AG08395 (cell line): Measurements from ENCODE around the gene RPL27A.

Experiments used
- DNase-seq: peaks from one replicate; pipeline ENCODE4 v3.0.0; 2012; ENCODE audit warnings: mixed read lengths, low spot score

Gene RPL27A

DNA sequence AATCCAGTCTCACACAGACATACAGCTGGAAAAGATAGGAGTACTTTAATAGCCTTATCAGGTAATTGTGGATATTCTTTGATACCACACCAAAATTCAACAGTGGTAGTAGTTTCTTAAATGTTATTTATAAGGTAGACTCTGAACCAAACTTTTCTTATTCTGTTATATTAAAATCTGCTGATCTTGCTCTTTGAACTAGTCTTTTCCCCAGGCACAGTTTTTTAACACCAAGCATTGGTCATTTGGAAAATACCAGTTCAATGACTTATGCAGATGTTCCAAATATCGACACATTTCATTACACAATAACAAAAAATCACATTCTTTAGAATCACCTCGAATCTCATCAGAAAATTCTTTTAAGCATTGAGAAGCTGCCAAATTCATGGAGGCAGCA, 7.7 kb upstream of the RPL27A start:
- DNase-seq: no peak

GRCh38 chr11:8676458-8676857, 6.1 kb upstream of the RPL27A start:
- no peak for DNase-seq

DNA sequence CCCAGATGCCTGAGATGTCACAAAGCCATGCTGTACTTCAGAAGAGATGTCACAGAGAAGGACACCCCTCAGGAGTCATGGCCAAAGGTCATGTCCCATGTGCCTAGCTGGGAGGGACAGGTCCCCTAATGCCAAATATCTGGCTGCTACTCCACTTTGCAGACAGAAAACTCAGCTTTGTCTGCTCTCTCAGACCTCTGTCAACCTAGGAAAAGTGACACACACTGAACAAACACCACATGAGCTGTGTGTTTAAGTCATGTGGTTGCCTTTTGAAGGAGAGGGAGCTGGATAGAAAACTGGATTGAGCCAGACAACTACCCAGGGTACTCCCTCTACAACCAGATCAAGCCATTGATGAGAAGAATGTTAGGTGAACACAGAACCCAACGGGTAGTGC, 3.6 kb upstream of the RPL27A start:
- no peak for DNase-seq

- DNase-seq: no peak
Observed at GRCh38 chr11:8681837-8682302, 722 bp upstream of the RPL27A start.

GRCh38 chr11:8683115-8683807, 669 bp downstream of the RPL27A start:
- no peak for DNase-seq

GRCh38 chr11:8684600-8685290, 2.2 kb downstream of the RPL27A start:
- no peak for DNase-seq

- no peak for DNase-seq
Observed at GRCh38 chr11:8685306-8685705, 2.7 kb downstream of the RPL27A start.

DNA sequence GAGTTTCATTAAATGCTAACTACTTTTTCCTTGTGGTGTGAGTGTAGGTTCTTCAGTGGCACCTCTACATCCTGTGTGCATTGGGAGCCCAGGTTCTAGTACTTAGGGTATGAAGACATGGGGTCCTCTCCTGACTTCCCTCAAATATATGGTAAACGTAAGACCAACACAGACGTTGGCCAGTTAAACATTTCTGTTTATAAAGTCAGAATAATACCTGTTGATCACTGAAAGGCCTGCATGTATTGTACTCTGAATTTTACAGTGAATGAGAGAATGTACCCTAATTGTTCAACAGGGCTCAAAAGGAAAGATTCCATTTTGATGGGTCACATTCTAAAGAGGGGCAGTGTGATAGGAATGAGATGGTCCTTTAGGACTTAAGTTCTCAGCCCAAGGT, 3.2 kb downstream of the RPL27A start:
- DNase-seq: no peak

DNA sequence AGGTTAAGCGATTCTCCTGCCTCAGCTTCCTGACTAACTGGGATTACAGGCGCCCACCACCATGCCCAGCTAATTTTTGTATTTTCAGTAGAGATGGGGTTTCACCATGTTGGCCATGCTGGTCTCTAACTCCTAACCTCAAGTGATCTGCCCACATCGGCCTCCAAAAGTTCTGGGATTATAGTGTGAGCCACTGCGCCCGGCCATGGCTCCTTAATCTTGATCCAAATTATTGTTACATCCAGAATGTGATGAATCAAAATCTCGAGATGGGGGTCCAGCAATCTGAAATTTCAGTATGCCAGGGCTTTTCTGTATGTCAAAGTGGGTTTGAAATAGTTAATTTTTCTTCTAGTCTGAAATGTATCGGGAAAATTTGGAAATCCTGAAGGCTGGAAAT, 3.7 kb downstream of the RPL27A start:
- DNase-seq: no peak

DNA sequence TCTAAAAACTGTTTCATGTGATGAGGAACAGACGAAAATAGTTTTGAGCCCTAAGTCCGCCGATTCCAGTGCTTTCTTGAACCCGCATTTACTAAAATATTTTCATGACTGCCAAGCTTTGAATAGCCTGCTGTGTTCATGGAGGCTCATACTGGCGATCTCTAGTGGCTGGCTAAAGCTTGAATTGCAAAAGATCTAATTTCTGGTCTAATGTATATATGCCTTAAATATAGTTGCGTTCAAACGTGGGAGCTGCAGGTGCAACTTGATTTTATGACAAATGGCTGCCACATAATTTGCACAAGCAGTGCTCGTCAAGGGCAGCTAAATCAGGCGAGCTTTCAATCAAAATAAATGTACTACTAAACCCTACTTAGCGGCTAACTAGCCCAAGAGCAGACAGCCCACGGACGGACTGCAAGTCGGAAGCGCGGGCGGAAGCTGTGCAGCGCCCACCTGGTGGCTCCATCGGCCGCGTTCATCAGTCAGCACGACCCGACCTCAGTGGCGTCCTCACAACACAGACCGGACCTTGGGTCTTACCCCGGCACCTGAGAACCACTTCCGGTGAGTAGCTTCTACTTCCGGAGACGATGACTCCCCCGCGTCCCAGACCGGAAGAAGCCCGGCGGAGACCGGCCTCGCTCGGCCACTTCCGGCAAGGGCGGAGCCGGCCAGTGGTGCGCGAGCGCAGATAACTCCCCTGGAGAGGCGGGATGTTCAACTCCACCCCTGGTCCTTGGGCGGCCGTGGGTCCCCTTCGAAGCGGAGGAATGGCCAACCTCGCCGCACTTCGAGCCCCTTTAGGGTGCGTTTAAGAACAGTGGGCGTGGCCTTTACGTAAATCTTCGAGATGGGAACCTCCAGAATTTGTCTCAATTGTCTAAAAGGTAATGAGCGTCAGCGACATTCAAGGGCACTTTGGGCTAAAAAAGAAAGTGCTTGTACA, 6.1 kb downstream of the RPL27A start:
- DNase-seq: peak; percentile 97

DNA sequence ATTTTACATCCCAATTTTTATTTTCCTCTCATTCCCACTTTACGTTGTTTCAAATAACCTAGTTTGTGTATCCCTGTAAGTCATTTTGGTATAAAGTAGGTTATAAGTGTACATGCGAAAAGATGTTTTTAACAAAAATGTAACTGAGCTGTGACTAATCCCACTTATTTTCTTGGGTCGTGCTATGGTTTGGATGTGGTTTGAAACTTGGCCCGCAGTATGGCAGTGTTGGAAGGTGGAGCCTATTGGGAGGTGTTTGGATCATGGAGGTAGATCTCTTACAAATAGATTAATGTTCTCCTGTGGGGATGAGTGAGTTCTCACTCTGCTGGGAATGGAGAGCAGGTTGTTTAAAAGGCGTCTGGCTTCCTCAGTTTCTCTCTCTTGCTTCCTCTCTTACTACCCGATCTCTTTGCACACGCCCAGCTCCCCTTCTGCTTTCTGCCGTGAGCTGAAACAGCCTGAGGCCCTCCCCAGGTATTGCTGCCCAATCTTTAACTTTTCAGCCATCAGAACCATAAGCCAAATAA, 7.2 kb downstream of the RPL27A start:
- no peak for DNase-seq

GRCh38 chr11:8690374-8691342, 8.1 kb downstream of the RPL27A start:
- no peak for DNase-seq

DNA sequence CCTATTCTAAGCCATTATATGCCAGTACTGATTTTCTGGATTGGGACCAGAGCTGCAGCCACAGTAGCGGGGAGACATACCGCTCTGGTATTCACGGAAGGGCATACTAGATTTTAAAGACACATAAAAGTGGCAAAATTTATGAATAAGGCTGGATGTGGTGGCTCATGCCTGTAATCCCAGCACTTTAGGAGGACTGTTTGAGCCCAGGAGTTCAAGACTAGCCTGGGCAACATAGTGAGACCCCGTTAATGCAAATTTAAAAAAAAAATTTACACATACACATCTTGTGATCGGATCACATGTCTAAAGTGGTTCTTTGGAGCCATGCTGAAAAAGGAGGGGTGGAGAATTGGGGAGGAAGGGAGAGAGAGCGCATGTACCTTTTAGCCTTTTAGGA, 9.0 kb downstream of the RPL27A start:
- DNase-seq: no peak

GRCh38 chr11:8692417-8692816, 9.8 kb downstream of the RPL27A start:
- no peak for DNase-seq

DNA sequence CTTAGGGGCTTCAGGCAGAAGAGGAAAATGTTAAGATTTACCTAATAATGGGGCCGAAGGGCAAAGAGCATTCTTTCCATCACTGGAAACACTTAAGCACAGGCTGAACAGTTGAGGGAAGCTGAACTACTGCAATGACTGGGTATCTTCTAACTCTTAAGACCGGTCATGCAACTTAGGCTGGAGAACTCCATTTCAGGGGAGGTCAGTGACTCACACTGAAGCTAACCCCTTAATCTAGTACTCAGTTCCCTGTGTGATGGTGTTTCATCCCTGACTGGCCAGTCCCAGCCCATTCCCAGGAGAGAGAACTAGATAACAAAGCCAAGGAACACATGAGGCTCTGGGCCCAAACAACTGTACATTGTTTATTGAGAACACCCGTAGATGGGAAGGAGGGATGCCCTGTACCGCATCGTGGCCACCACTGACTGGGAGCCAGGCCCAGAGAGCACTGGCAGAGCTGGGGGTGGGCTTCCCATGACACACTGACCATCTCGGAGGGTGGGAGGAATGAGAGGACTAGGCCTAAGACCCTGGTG, 10.5 kb downstream of the RPL27A start:
- no peak for DNase-seq

DNA sequence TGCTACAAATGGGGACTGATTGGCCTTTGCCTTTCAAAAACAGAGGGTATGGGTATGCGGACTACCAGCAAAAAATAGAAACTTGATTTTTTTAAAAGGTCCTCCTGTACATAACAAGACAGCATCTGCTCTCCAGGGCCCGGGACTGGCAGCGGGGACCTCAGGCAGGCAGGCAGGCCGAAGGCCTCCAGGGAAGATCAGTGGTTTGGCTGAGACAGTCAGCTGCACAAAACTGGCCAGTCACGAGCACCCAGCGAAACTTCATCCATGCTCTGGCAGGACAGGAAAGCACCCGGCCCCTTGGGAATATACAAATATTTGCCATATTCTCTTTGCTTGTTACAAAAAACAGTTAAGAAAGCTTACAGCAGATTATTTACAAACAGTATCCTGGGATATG, 11.0 kb downstream of the RPL27A start:
- DNase-seq: no peak

GRCh38 chr11:8694137-8694536, 11.5 kb downstream of the RPL27A start:
- DNase-seq: no peak

- DNase-seq: no peak
Observed at GRCh38 chr11:8697054-8697453, 14.5 kb downstream of the RPL27A start.

DNA sequence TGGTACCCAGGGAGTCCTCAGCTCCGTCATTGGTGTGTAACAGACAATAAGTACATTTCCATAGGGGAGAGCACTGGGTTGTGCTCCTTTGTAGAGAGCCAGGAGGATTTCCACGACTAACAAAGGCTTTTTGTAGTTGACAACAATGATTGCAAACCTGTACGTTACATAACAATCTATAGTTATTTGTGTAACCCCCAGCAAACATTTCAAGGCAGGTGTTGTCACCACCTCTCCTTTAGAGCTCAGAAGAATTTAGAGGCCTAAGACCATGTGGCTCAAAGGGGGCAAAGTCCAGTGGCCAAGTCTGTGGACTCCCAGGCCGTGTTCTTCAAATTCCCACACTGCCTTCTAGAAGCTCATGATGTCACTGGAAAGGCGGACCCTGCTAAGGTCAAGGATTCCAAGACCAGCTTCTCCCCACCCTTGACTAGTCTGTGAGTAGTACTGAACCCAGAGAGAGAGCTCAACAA, 15.8 kb downstream of the RPL27A start:
- DNase-seq: no peak

DNA sequence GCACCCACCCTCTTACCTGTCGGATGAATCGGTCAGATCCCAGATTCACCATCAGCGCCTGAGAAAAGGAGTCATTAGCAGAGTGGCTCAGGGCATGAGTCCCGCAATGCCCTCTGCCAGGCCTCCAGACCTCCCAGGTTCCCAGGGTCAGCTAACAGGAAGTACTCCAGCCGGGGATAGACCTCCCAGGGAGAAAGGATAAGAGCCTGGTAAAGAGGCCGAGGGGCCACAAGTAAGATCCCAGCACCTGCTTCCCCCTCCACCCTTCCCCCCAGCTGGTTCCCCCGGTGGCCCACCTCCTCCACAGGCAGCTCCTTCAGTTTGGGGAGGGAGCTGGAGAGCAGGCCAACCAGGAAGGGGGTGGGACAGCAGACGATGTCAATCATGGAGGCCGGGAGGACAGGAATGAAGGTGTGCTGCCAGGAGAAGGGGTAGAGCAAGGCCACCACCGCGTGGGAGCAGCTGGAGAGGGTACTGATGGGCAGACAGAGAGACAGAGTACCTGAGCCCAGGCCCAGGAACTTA, 16.4 kb downstream of the RPL27A start:
- DNase-seq: no peak

GRCh38 chr11:8699903-8700302, 17.3 kb downstream of the RPL27A start:
- peak; percentile 78 for DNase-seq
